HEK293 (cell line): ENCODE measurements around the gene ASF1A.

Source experiments
- CTCF ChIA-PET: fragments of 350-600 bp; formaldehyde crosslinking; extraction: SDS; loops from one replicate; lab custom pipeline; 2021; ENCODE audit warnings: antibody characterized with exemption; lab: Yijun Ruan, JAX
- POLR2A ChIA-PET: fragments of 300-600 bp; formaldehyde crosslinking; extraction: SDS; loops from one replicate; lab custom pipeline; 2020; ENCODE audit warnings: antibody characterized with exemption, inconsistent platforms; lab: Yijun Ruan, JAX
- H3K27ac ChIP-seq: fragments of 200-500 bp; sonication (Bioruptor generic); 2 replicates; pipeline ENCODE4 v1.5.1; 2014; ENCODE audit warnings: low read depth, low read length, control low read depth, inconsistent platforms; ENCODE audit errors: extremely low read depth
- H3K36me3 ChIP-seq, 2 experiments: fragments of 200-500 bp in 1 of 2; sonication (Bioruptor generic) in 1 of 2; 1 replicate in 1 of 2; 2 replicates in 1 of 2; pipeline ENCODE4 v1.5.1; 2014 to 2017; ENCODE audit warnings: inconsistent platforms in 2 of 2, low read length in 2 of 2; ENCODE audit not compliant: control insufficient read depth in 2 of 2, insufficient read depth in 1 of 2
- H3K4me1 ChIP-seq: fragments of 200-500 bp; sonication (Bioruptor generic); 2 replicates; pipeline ENCODE4 v1.5.1; 2014; ENCODE audit warnings: mild to moderate bottlenecking, low read length, inconsistent platforms; ENCODE audit not compliant: control insufficient read depth, insufficient read depth
- H3K4me3 ChIP-seq: 2 replicates; pipeline ENCODE4 v1.5.1; 2011; ENCODE audit warnings: low read depth, mild to moderate bottlenecking, control low read depth, low read length, moderate library complexity
- H3K9me3 ChIP-seq: fragments of 200-500 bp; sonication (Bioruptor generic); 2 replicates; pipeline ENCODE4 v1.5.1; 2014; ENCODE audit warnings: low read depth, low read length, inconsistent platforms; ENCODE audit not compliant: control insufficient read depth, insufficient read depth
- CTCF ChIP-seq: fragments of 450-650 bp; formaldehyde crosslinking; IDR thresholded peaks from 2 replicates; pipeline ENCODE4 v1.5.1; 2016; ENCODE audit warnings: missing biosample characterization, missing genetic modification characterization
- IKZF3 ChIP-seq: fragments of 450-650 bp; IDR thresholded peaks from 2 replicates; pipeline ENCODE4 v1.5.0; 2018; ENCODE audit warnings: missing biosample characterization, mild to moderate bottlenecking, missing genetic modification characterization, moderate library complexity
- MEIS1 ChIP-seq: sonication (generic); formaldehyde crosslinking; IDR thresholded peaks from 2 replicates; pipeline ENCODE4 v1.8.1; 2022; ENCODE audit warnings: missing genetic modification reagents, mild to moderate bottlenecking, borderline replicate concordance
- PRDM10 ChIP-seq: fragments of 450-650 bp; formaldehyde crosslinking; IDR thresholded peaks from 2 replicates; pipeline ENCODE4 v1.5.1; 2016; ENCODE audit warnings: missing biosample characterization, missing genetic modification characterization
- REST ChIP-seq: fragments of 450-650 bp; formaldehyde crosslinking; IDR thresholded peaks from 2 replicates; pipeline ENCODE4 v1.5.1; 2016; ENCODE audit warnings: missing biosample characterization, missing genetic modification characterization
- SP2 ChIP-seq: fragments of 450-650 bp; formaldehyde crosslinking; IDR thresholded peaks from 2 replicates; pipeline ENCODE4 v1.5.1; 2016; ENCODE audit warnings: missing biosample characterization, missing genetic modification characterization
- TRIM28 ChIP-seq: IDR thresholded peaks from 2 replicates; pipeline ENCODE4 v1.6.1; 2011; ENCODE audit warnings: low read length, control low read depth, borderline replicate concordance
- YY1 ChIP-seq: fragments of 450-650 bp; formaldehyde crosslinking; IDR thresholded peaks from 2 replicates; pipeline ENCODE4 v1.5.1; 2018; ENCODE audit warnings: missing biosample characterization, missing genetic modification characterization
- YY2 ChIP-seq: fragments of 450-650 bp; formaldehyde crosslinking; IDR thresholded peaks from 2 replicates; pipeline ENCODE4 v1.5.1; 2016; ENCODE audit warnings: missing biosample characterization, missing genetic modification characterization
- ZBTB1 ChIP-seq: fragments of 450-650 bp; formaldehyde crosslinking; IDR thresholded peaks from 2 replicates; pipeline ENCODE4 v1.5.1; 2016; ENCODE audit warnings: missing biosample characterization, missing genetic modification characterization
- ZBTB48 ChIP-seq: fragments of 450-650 bp; formaldehyde crosslinking; IDR thresholded peaks from 2 replicates; pipeline ENCODE4 v1.5.1; 2016; ENCODE audit warnings: missing biosample characterization, missing genetic modification characterization
- ZBTB8A ChIP-seq: fragments of 450-650 bp; formaldehyde crosslinking; IDR thresholded peaks from 2 replicates; pipeline ENCODE4 v1.5.1; 2016; ENCODE audit warnings: missing biosample characterization, missing genetic modification characterization
- ZNF112 ChIP-seq: fragments of 450-650 bp; formaldehyde crosslinking; IDR thresholded peaks from 2 replicates; pipeline ENCODE4 v1.5.0; 2017; ENCODE audit warnings: missing biosample characterization, missing genetic modification characterization
- ZNF121 ChIP-seq: fragments of 450-650 bp; formaldehyde crosslinking; IDR thresholded peaks from 2 replicates; pipeline ENCODE4 v1.5.1; 2016; ENCODE audit warnings: missing biosample characterization, missing genetic modification characterization
- ZNF16 ChIP-seq: fragments of 450-650 bp; formaldehyde crosslinking; IDR thresholded peaks from 2 replicates; pipeline ENCODE4 v1.5.1; 2016; ENCODE audit warnings: low read depth, missing biosample characterization, missing genetic modification characterization
- ZNF2 ChIP-seq: fragments of 450-650 bp; formaldehyde crosslinking; IDR thresholded peaks from 2 replicates; pipeline ENCODE4 v1.5.1; 2016; ENCODE audit warnings: missing biosample characterization, missing genetic modification characterization
- ZNF26 ChIP-seq: fragments of 450-650 bp; formaldehyde crosslinking; IDR thresholded peaks from 2 replicates; pipeline ENCODE4 v1.5.1; 2016; ENCODE audit warnings: missing biosample characterization, missing genetic modification characterization
- ZNF324 ChIP-seq: fragments of 450-650 bp; formaldehyde crosslinking; IDR thresholded peaks from 2 replicates; pipeline ENCODE4 v1.5.1; 2016; ENCODE audit warnings: missing biosample characterization, missing genetic modification characterization
- ZNF335 ChIP-seq: fragments of 450-650 bp; formaldehyde crosslinking; conservative IDR thresholded peaks from 2 replicates; pipeline ENCODE4 v1.5.1; 2016; ENCODE audit warnings: missing biosample characterization, missing genetic modification characterization
- ZNF391 ChIP-seq: fragments of 450-650 bp; formaldehyde crosslinking; IDR thresholded peaks from 2 replicates; pipeline ENCODE4 v1.5.1; 2016; ENCODE audit warnings: low read depth, missing biosample characterization, missing genetic modification characterization, borderline replicate concordance
- ZNF558 ChIP-seq: fragments of 450-650 bp; formaldehyde crosslinking; IDR thresholded peaks from 2 replicates; pipeline ENCODE4 v1.5.1; 2016; ENCODE audit warnings: missing biosample characterization, missing genetic modification characterization
- ZNF560 ChIP-seq: fragments of 450-650 bp; formaldehyde crosslinking; IDR thresholded peaks from 2 replicates; pipeline ENCODE4 v1.5.1; 2017; ENCODE audit warnings: missing biosample characterization, missing genetic modification characterization, borderline replicate concordance

The ASF1A gene

GRCh38 chr6:118893064-118893806 lies 717 bp upstream of the ASF1A start (continued):
- TF ChIP-seq PRDM10 (tag by site-specific recombination): peak; percentile 25; the same call in 1 of the 2 replicates
- peak; percentile 66; the same call in 1 of the 2 replicates for TF ChIP-seq ZNF2 (tag by site-specific recombination)
- no peak for TF ChIP-seq ZBTB1
- peak; percentile 56 for TF ChIP-seq ZBTB8A (tag by site-specific recombination)
- TF ChIP-seq ZNF391 (tag by site-specific recombination): peak; percentile 14; the same call in 1 of the 2 replicates
- peak; percentile 65 for TF ChIP-seq YY2 (tag by site-specific recombination)
- peak; percentile 58; the same call in 1 of the 2 replicates for TF ChIP-seq ZNF335 (tag by site-specific recombination)
- TF ChIP-seq TRIM28: peak; percentile 23; the same call in 1 of the 2 replicates

GRCh38 chr6:118894425-118895260 lies 691 bp downstream of the ASF1A start:
- no peaks in the 10 kb centered on the region for H3K9me3 ChIP-seq
- peak overlapping the region; percentile 94 for H3K27ac ChIP-seq
- H3K36me3 ChIP-seq: peaks cover 0 to 13% of the 10 kb centered on the region in 2 experiments; a peak in 1 of 3 replicates
- H3K4me3 ChIP-seq: peak overlapping the region; percentile 94
- 0 out of 2 replicates have a peak, but pooled peaks cover 2% of the 10 kb centered on the region for H3K4me1 ChIP-seq
- ChIA-PET CTCF (interaction anchor here (0.7 to 3.2 kb wide), 7 partner anchors 8 to 216 kb away, joined by 3 to 17 read pairs (median 3); no protein-coding TSS in a partner anchor), POLR2A (interaction anchor here (0.8 to 3.6 kb wide), 4 partner anchors 9 to 205 kb away, joined by 3 to 21 read pairs (median 3); partner anchors contain the start of gene MCM9)
- TF ChIP-seq SP2 (tag by site-specific recombination) (peak; percentile 70), MEIS1 (CRISPR knock-in tag) (no peak), ZNF112 (no peak), ZBTB48 (tag by site-specific recombination) (no peak), IKZF3 (peak; percentile 52; the same call in 1 of the 2 replicates), ZNF16 (tag by site-specific recombination) (no peak), ZNF26 (tag by site-specific recombination) (no peak), ZNF558 (no peak), ZNF324 (tag by site-specific recombination) (no peak), YY1 (tag by site-specific recombination) (peak; percentile 72), CTCF (tag by site-specific recombination) (peak; percentile 41; the same call in 1 of the 2 replicates), REST (no peak; the same call in 1 of the 2 replicates), ZNF121 (tag by site-specific recombination) (no peak), ZNF560 (no peak)
